ENCODE data around the gene GNAZ.

GNAZ gene

GRCh38 chr22:23065495-23066122 lies 4.7 kb upstream of the GNAZ start:
- no peak for DNase-seq

GRCh38 chr22:23066200-23067022 lies 3.9 kb upstream of the GNAZ start:
- DNase-seq = no peak

DNA sequence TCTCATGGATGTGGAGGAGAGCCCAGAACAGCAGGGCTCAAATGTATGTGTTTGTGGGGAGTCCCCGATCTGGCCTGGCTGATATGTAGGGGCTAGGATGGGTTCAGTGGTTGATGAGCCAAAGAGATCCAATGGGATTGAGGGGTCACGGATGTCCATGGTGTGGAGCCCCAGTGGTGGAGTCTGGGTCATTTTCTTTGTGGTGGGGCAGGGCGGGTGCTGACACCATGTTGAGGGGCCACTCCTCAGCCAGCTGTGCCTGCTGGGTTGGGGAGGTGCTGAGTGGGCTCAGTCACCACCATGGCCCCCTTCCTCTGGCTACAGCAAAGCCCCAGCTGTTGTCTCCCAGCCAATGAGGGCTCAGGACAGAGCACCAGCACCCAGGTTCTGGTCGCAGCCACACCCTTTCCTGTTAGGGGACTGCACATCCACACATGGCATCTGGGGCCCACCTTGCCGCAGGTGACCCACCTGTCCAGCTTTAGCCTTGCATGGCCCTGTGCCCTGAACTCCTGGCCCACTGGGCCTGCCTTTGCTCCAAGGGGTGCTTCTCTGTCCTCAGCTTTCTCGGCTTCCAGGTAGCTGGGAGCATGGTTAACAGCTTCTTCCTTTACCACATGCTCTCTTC lies 3.2 kb upstream of the GNAZ start:
- DNase-seq = no peak

DNA sequence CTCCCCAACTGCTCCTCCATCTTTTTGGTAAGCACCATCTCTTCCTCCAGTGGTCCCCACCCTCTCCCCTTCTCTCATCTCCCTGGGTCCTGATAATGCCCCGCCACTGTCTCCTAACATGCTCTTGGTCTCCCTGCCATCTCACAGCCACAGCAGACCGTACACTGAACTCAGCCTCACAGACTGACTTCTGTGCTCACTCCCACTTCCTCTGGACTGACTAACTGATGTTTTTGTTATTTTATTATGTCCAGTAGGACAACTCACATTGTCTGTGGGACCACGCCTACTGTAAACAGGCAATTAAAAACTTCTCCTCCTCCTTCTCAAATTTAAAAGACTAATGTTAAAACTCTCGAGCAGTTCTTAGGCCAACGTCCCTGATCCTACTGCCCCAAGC lies 2.6 kb upstream of the GNAZ start:
- no peak for DNase-seq

DNA sequence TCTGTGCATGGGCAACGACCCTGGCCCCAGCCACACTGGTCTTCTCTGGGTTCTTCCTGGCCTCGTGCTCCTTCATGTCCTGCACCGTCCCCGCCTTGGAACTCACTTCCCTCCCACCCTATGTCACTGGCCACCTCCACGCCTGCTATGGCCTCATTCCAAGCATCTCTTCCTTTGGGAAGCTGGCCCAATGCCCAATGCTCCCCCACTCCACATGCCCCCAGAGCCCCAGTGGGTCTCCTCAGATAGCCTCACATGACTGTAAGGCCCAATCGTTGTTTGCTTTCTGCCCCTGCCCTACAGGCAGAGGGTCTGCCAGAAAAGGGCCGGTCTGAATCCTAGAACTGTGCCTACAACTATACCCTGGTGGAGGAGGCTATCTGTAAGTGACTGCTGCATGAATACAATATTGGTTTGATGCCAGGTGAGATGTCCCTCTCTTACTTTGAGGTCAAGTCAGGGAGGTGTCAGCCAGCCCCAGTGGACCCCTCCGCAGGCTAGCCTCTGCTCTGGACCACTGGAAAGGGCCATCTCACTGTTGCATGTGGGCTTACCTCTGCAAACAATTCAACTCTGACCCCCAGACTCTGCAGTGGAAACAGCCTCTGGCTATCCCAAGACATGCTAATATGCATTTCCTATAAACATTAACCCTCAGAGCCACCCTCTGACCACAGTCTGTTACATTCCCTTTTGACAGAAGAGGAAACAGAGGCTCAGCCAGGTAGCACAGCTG lies 2.1 kb upstream of the GNAZ start:
- DNase-seq = no peak

- DNase-seq = no peak
Measured at GRCh38 chr22:23068832-23069385, 1.4 kb upstream of the GNAZ start.

DNA sequence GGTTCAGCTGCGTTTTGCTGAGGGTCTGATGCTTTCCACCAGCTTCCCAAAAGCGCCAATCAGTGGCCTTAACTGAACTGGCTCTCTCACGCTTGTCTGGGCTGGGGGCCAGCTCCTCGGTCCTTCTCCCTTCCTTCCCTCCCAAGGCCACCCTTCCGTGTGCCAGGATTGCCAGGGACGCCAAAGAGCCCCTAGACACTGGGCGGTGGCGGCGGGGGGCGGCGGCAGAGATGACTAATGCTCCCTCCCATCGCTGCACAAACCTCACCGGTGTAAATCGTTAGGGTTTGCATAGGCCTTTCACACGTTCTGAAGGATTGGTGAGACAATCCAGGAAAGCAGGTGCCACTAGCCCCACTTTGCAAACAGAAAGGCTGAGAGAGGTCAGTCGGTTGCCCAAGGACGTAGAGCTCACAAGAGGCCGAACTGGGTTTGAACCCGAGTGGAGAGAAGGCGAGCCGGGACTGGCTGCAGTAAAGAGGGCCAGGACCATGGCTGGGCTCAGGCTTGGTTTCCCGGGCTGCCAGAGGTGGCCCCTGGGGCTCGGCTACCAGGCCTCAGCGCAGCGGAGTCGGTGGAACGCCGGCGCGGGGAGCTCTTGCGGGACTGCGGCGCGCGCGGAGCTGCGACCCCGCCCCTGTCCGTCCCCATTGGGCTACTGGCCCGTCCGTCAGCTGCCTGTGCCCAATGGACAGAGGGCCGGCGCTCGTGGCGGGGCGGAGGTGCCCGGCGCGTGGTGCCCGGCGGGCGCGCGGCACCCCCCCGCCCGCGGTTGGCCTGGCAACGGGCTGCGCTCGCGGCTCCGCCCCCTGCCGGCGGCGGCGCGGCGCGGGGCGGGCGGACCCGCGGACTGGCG lies 589 bp upstream of the GNAZ start:
- DNase-seq = peak; percentile 56

- no peak for DNase-seq
Measured at GRCh38 chr22:23071230-23072076, 1.1 kb downstream of the GNAZ start.

DNA sequence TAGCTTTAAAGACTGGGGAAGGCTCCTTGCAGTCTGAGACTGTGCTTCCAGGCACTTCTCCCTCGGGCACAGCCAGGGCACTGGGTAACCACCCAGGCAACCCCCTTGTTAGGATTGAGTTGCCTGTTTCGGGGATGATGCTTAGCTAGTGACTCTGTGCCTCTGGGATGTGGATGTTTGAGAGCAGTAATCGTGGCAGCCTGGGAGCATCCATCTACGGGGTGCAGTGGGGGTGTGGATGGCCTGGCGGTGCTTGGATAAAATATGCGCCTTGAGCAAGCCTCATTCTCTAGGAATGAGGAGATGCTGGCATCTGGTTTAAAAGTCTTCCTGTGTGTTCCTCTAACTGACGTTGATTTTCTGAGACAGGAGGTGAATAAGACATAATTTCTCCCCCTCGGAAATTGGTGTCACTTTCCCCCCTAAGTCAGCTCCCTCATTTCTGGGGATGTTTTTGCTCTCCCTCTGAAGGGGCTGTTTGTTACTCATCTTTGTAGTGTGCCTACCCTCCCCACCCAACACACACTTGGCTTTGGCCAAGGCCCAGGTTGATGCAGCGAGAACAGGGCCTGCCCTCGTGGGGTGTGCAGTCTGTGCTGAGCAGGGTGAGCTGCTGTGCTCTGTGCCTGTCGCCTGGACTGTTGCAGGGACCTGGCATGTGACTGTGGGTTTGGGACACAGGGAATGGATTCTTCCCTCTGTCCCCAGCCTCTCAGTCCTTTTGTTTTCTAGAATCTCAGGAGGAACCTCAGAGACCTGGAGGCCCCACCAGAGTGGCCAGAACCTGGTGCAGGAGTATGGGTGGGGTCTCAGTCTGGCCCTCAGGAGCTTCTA lies 2.0 kb downstream of the GNAZ start:
- no peak for DNase-seq

DNA sequence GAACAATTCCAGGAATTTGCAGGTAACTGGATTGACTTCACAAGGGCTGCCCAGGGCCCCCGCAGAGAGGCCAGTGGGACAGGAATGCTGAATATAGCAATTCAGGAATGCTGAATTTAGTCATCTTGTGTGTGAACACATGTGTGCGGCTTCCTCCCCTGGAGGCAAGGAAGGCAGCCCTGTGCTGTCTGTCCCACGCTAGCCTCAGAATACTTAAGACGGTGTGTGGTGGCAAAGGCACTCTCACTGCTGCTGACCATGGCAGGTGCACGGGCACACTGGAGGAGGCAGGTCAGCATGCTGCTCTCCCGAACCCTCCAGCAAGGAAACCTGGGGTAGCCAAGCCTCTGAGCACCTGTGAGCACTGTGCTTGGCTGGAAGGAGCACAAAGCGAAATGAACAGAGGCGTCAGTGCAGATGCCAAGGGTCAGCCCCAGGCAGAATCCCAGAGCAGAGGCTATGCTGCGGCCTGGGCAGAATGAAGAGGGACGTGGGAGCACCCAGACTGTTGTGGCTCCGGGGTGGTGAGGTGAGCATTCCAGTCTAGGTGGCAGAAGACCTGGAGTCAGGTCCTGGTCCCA lies 2.7 kb downstream of the GNAZ start:
- no peak for DNase-seq

GRCh38 chr22:23073526-23074229 lies 3.4 kb downstream of the GNAZ start:
- DNase-seq = no peak

- no peak for DNase-seq
Measured at GRCh38 chr22:23074451-23074850, 4.1 kb downstream of the GNAZ start.

- DNase-seq = no peak
Measured at GRCh38 chr22:23075050-23075449, 4.7 kb downstream of the GNAZ start.

- DNase-seq = no peak
Measured at GRCh38 chr22:23075525-23076216, 5.4 kb downstream of the GNAZ start.

- no peak for DNase-seq
Measured at GRCh38 chr22:23076896-23077572, 6.7 kb downstream of the GNAZ start.

GRCh38 chr22:23077627-23078461 lies 7.5 kb downstream of the GNAZ start:
- no peak for DNase-seq

DNA sequence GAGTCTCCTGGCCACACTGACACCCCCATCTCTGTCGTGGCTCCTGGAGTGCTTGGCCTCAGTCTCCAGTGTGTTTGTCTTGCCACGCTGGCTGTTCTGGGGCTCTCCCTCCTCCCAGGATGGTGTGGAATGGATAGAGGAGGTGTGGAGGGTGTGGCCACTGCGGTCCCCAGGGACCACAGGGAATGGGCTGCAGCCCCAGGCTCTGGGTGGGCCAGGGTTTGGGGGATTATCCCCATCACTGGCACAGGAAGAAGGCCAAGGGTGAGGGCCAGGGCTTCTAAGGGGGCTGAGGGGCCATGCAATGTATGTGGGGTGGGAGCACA lies 8.1 kb downstream of the GNAZ start:
- no peak for DNase-seq

Data from DMS79 (cell line).